Ureter (tissue), 1 donor: ENCODE measurements around the gene THRAP3. TPM values are rescaled to one million over a fixed set of nuclear protein-coding genes. Genes with fewer than 3 reads are reported as not detected.
"Not testable (repeated sequence)": the region's sequence is repeated elsewhere in the genome, so short reads cannot be mapped to it uniquely, and the experiment has no call there.

ENCODE experiments used
- DNase-seq: peaks from one replicate; pipeline ENCODE4 v3.0.0-alpha.2; 2020; ENCODE audit warnings: low spot score
- total RNA-seq: library from RNA; stranded (reverse); gene quantifications from one replicate; pipeline ENCODE4 v1.2.4, GENCODE V29; 2023
- donor health status: DM: yes; HTN: yes; CAD: no.

Gene THRAP3
- total RNA-seq, 1 donor from 2014 or later = 129 TPM

- DNase-seq = peak; percentile 59
Measured at GRCh38 chr1:36207339-36207738, 16.9 kb upstream of the THRAP3 start.

DNA sequence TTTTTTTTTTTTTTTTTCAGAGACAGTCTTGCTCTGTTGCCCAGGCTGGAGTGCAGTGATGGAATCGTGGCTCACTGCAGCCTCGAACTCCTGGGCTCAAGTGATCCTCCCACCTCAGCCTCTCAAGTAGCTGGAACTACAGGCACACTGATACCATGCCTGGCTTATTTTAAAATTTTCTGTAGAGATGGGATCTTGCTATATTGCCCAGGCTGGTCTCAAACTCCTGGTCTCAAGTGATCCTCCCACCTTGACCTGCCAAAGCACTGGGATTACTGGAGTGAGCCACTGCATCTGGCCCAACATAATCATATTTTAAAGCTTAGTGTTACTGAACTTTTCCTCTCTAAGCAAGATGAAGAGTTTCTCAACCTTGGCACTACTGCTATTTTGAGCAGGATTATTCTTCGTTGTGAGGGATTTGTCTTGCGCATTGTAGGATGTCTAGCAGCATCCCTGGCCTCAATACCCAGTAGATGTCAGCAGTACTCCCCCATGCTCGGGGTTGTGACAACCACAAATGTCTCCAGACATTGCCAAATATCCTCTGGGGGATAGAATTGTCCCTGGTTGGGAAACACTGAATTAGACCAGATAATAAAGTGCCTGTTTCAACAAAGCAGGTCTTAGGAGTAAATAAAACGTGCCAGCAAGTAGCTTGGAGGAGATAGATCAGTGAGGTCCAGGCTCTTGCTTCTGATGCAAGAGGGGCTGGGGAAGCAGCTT is 15.1 kb upstream of the THRAP3 start:
- no peak for DNase-seq

- no peak for DNase-seq
Measured at GRCh38 chr1:36211307-36211706, 12.9 kb upstream of the THRAP3 start.

DNA sequence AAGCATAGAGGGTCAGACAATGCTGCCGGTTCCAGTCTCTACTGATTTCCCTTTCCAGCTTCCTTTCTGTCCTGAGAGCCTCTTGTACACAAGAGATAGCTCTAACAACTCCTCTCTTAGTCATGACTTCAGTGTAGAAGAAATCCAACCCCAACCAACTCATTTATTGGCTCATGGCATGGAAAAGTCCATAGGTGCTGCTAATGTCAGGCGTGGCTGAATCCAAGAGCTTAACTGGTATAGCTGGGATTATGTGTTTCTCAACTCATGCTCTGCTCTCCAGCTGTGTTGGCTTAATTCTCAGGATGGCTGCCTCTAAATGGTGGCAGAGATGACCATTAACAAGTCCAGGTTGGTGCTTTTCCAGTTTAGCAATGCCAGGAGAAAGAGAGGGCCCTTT is 12.4 kb upstream of the THRAP3 start:
- DNase-seq = no peak

GRCh38 chr1:36212782-36213181 is 11.5 kb upstream of the THRAP3 start:
- no peak for DNase-seq

DNA sequence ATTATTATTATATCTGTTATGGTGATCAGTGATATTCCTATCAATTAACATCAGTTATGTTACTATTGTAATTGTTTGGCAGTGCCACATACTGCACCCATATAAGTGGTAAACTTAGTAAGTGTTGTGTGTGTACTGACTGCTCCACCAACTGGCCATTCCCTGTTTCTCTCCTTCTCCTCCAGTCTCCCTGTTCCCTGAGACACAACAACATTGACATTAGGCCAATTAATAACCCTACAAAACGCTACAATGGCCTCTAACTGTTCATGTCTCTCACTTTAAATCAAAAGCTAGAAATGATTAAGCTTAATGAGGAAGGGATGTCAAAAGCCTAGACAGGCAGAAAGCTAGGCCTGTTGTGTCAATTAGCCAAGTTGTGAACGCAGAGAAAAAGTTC is 6.6 kb upstream of the THRAP3 start:
- DNase-seq = no peak

- DNase-seq = not testable (repeated sequence)
Measured at GRCh38 chr1:36221901-36222300, 2.3 kb upstream of the THRAP3 start.

DNA sequence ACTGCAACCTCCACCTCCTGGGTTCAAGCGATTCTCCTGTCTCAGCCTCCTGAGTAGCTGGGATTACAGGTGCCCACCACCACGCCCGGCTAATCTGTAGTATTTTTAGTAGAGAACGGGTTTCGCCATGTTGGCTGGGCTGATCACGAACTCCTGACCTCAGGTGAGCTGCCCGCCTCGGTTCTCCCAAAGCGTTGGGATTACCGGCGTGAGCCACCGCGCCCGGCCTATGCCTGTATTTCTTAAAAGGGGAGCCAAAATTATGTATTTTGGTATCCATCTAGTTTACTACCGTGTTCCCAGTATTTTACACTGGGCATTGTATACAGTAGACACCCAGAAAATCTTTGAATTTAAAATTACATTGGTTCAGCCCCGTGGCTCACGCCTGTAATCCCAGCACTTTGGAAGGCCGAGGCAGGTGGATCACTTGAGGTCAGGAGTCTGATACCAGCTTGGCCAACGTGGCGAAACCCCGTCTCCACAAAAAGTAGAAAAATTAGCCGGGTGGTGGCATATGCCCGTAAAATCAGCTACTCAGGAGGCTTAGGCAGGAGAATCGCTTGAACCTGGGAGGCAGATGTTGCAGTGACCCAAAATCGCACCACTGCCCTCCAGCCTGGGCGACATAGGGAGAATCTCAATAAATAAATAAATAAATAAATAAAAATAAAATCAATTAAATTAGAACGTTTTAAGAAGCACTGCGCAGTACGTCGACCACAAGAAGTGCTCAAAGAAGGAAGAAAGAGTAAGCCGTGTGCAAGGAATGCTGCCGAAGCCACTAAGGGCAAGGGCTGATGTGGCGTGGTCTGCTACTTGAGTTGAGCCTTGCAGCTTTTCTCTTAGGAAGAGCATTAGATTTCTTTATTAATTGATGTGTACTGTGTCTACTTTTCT is 1.5 kb upstream of the THRAP3 start:
- DNase-seq = no peak

DNA sequence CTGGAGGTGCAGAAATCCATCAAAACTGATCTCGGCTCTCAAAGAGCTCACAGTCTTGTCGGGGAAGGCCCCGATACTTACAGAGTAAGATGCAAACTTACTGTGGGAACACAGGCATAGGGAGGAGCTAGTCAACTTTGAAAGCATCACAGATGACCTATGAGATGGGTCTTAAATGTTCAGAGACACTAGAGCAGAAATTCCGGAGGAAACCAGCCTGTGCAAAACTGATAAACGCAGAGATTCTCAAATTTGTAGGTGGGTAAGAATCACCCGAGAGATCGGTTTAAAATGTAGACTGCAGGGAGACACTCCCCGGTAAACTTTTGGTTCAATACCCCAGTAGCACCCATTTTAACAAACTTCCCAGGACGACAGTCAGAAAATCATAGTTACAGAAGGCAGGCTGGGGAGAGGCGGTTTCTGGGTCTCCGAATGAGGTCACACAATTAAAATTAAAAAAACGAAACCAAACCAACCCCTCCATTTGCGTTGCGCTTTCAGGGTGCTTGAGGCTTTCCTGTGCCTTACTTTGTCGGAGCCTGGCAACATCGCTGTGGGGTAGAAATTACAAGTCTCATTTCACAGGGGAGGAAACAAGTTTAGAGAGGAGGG is 755 bp upstream of the THRAP3 start:
- DNase-seq = no peak

DNA sequence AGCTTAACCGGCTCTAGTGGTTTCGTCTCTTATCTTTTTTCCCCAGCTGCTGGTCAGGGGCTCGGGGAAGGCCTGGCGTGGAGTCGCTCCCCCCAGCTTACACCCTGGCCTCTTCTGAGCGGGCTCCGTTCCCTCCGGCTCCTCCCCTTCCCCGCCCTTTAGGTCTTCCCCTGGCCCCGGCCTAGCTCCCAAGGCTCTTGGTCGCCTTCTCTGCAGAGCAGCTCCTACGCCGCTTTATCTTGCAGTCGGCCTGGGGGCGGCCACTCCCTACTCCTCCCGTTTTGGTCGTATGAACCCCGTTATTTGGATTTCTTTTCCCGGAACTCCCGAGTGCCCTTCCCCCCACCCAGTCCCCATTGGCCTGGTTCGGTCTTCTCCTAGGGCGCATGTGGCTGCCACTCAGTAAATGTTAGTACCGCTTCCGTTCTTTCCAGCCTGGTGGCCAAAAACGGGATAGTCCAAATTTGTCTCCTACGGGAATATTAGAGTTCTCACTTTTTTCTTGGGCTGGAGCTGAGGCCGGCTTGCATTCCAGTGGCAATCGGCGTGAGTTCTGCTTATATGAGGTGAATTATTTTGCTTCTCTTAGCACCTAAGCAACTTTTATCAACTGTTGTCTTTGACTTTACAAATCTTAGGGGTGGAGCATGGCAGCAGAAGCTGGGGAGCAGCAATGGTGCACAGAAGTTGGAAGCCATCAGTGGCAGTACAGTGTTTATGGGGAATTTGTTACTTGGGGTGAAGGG is 467 bp downstream of the THRAP3 start:
- DNase-seq = peak; percentile 81

- DNase-seq = no peak
Measured at GRCh38 chr1:36225283-36225899, 1.1 kb downstream of the THRAP3 start.

- not testable (repeated sequence) for DNase-seq
Measured at GRCh38 chr1:36230279-36230678, 6.0 kb downstream of the THRAP3 start.

GRCh38 chr1:36231191-36231590 is 6.9 kb downstream of the THRAP3 start:
- DNase-seq = no peak

GRCh38 chr1:36232212-36233095 is 8.2 kb downstream of the THRAP3 start:
- no peak for DNase-seq

GRCh38 chr1:36236302-36236701 is 12.1 kb downstream of the THRAP3 start:
- no peak for DNase-seq

GRCh38 chr1:36238433-36238832 is 14.2 kb downstream of the THRAP3 start:
- DNase-seq = no peak

DNA sequence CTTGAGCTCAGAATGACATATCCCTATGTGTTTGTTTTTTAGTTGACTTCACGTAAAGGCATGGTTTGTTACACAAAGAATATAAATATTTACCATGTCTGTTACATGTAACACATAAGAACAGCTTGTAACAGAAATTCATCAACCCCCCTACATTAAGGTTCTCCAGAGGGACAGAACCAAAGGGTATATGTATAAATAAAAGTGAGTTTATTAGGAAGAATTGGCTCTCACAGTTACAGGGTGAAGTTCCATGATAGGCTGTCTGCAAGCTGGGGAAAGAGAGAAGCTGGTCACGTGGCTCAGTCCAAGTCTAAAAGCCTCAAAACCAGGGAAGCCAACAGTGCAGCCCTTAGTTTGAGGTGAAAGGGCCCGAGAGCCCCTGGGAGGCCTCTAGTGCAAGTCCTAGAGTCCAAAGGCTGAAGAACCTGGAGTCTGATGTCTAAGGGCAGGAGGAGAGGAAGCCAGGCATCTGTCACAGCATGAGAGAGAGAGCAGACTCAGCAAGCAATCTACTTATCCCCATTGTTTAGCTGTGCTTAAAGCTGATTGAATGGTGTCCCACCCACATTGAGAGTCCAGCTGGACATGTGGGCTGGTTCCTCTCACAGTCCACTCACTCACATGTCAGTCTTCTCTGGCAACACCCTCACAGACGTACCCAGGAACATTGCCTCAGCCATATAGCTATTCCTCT is 15.8 kb downstream of the THRAP3 start:
- DNase-seq = no peak

DNA sequence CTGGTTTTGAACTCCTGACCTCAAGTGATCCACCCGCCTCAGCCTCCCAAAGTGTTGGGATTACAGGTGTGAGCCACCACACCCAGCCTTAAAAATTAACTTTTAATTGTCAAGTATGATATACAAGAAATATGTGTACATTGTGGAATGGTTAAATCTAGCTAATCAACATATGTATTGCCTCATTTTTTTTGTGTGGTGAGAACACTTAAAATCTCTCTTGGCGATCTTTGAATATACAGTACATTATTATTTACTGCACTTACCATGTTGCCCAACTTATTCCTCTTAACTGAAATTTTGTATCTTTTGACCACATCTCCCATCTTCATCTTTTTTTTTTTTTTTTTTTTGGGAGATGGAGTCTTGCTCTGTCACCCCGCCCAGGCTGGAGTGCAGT is 23.3 kb downstream of the THRAP3 start:
- no peak for DNase-seq

DNA sequence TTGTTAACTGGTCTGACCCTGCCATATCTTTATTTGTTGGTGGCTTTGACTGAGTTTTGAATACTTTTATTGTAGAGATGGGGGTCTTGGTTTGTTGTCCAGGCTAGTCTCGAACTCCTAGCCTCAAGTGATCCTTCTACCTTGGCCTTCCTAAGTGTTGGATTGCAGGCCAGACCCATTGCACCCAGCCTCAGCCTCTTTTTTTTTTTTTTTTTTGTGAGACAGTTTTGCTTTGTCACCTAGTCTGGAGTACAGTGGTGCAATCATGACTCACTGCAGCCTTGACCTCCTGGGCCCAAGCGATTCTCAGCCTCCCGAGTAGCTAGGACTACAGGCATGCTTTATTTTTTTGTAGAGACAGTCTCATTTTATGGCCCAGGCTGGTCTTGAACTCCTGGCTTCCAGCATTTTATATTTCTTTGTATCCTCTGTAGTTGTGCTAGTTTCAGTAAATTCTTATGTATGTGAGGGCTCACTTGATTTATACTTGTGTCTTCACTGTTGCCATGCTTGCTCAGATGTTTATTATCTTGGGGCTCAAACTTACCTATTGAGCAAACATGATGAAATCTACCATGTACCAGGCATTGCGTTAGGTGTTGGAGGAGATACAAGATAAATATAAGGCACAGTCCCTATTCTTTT is 24.1 kb downstream of the THRAP3 start:
- DNase-seq = peak; percentile 60
